Panc1 (cell line): ENCODE results near the gene MSTO1.
"Not testable (repeated sequence)": the region's sequence is repeated elsewhere in the genome, so short reads cannot be mapped to it uniquely, and the experiment has no call there.

ENCODE experiments used
- CTCF ChIP-seq: fragments of 450-650 bp; IDR thresholded peaks from 2 replicates; pipeline ENCODE4 v1.5.1; 2017; ENCODE audit warnings: mild to moderate bottlenecking
- POLR2AphosphoS5 ChIP-seq: IDR thresholded peaks from 2 replicates; pipeline ENCODE4 v1.6.1; 2012; ENCODE audit warnings: mild to moderate bottlenecking, low read depth, low read length, moderate library complexity
- SIN3A ChIP-seq: IDR thresholded peaks from 2 replicates; pipeline ENCODE4 v1.6.1; 2012; ENCODE audit warnings: low read depth, mild to moderate bottlenecking, low read length, moderate library complexity, borderline replicate concordance; ENCODE audit not compliant: insufficient read depth
- TCF7L2 ChIP-seq: IDR thresholded peaks from 2 replicates; pipeline ENCODE4 v1.6.1; 2011; ENCODE audit warnings: mild to moderate bottlenecking, low read depth, low read length, inconsistent platforms
- TF ChIP-seq, protein P1 (sequence below), 2 experiments: IDR thresholded peaks; 2 replicates each; pipeline ENCODE4 v1.6.1; 2011 to 2012; ENCODE audit warnings: low read depth in 2 of 2, control low read depth in 1 of 2, low read length in 1 of 2, mild to moderate bottlenecking in 1 of 2, moderate library complexity in 1 of 2; ENCODE audit not compliant: insufficient read depth in 1 of 2

DNA sequence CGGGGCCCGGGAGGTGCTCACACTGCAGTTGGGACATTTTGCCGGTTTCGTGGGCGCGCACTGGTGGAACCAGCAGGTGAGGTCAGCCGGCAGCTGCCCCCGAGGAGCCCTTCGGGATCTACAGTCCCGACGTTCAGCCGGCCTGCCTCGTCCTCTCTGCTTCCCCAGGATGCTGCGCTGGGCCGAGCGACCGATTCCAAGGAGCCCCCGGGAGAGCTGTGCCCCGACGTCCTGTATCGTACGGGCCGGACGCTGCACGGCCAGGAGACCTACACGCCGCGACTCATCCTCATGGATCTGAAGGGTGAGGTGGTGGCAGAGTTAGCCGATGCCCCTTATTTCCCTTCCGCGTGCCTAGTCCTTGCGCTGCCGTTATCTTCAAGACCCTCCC is 234 bp downstream of the MSTO1 start:
- not testable (repeated sequence) for TF ChIP-seq CTCF, SIN3A, POLR2AphosphoS5, TCF7L2
- TF ChIP-seq, protein P1, sequence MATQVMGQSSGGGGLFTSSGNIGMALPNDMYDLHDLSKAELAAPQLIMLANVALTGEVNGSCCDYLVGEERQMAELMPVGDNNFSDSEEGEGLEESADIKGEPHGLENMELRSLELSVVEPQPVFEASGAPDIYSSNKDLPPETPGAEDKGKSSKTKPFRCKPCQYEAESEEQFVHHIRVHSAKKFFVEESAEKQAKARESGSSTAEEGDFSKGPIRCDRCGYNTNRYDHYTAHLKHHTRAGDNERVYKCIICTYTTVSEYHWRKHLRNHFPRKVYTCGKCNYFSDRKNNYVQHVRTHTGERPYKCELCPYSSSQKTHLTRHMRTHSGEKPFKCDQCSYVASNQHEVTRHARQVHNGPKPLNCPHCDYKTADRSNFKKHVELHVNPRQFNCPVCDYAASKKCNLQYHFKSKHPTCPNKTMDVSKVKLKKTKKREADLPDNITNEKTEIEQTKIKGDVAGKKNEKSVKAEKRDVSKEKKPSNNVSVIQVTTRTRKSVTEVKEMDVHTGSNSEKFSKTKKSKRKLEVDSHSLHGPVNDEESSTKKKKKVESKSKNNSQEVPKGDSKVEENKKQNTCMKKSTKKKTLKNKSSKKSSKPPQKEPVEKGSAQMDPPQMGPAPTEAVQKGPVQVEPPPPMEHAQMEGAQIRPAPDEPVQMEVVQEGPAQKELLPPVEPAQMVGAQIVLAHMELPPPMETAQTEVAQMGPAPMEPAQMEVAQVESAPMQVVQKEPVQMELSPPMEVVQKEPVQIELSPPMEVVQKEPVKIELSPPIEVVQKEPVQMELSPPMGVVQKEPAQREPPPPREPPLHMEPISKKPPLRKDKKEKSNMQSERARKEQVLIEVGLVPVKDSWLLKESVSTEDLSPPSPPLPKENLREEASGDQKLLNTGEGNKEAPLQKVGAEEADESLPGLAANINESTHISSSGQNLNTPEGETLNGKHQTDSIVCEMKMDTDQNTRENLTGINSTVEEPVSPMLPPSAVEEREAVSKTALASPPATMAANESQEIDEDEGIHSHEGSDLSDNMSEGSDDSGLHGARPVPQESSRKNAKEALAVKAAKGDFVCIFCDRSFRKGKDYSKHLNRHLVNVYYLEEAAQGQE (IDR thresholded peaks at IDR 0.05; ENCODE audit: insufficient read depth in 1 of 2, low read depth in 2 of 2, low read length in 1 of 2) = not testable (repeated sequence)
